Activated T-helper 1 cell treated with anti-CD3 and anti-CD28 coated beads, Interleukin-2, amount 50 U/mL, for 16 hours (primary cell): Measurements from ENCODE around the gene METTL17.

ENCODE experiments used
- DNase-seq, 2 donors: peaks; one replicate each; pipeline ENCODE4 v3.0.0-alpha.2; 2020; ENCODE audit warnings: low read depth in 1 of 2, low spot score in 1 of 2

METTL17 gene

GRCh38 chr14:21041676-21042433 is 52.1 kb downstream of the METTL17 start, which contains the start of gene RNASE7:
RNASE7 (plus strand) TSS chr14:21042362; CDS start chr14:21042993, 631 bp downstream.
- DNase-seq = no peak

- DNase-seq = no peak
Measured at GRCh38 chr14:21042918-21043317, 53.1 kb downstream of the METTL17 start.

- no peak for DNase-seq
Measured at GRCh38 chr14:21043387-21043973, 53.7 kb downstream of the METTL17 start.

- DNase-seq = no peak
Measured at GRCh38 chr14:21043974-21044618, 54.3 kb downstream of the METTL17 start.
